NCI-H1105 (cell line): ENCODE data around the gene LINGO4.
"Not testable (repeated sequence)": the region's sequence is repeated elsewhere in the genome, so short reads cannot be mapped to it uniquely, and the experiment has no call there.

Experiments used
- DNase-seq: peaks from one replicate; lab custom pipeline; 2025; lab: John Stamatoyannopoulos, UW

The LINGO4 gene

GRCh38 chr1:151782026-151782425 is 23.2 kb downstream of the LINGO4 start:
- not testable (repeated sequence) for DNase-seq

GRCh38 chr1:151780736-151781135 is 24.5 kb downstream of the LINGO4 start:
- not testable (repeated sequence) for DNase-seq

GRCh38 chr1:151779852-151780251 is 25.4 kb downstream of the LINGO4 start:
- no peak for DNase-seq

DNA sequence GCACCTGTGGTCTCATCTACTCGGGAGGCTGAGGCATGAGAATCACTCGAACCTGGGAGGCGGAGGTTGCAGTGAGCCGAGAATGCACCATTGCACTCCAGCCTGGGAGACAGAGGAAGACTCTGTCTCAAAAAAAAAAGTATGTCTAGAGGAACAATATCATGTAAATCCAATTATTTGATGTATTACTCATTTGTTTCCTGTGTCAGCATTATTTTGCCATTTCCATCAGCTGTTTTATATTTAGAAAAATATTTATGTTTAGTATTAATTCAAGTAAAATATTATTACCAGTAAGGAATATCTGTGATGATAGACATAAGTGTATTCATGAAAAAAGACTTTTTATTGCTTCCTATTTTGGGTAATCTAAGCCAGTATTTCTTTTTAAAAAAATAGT is 27.9 kb downstream of the LINGO4 start:
- DNase-seq: no peak

GRCh38 chr1:151776665-151777062 is 28.6 kb downstream of the LINGO4 start:
- DNase-seq: no peak

DNA sequence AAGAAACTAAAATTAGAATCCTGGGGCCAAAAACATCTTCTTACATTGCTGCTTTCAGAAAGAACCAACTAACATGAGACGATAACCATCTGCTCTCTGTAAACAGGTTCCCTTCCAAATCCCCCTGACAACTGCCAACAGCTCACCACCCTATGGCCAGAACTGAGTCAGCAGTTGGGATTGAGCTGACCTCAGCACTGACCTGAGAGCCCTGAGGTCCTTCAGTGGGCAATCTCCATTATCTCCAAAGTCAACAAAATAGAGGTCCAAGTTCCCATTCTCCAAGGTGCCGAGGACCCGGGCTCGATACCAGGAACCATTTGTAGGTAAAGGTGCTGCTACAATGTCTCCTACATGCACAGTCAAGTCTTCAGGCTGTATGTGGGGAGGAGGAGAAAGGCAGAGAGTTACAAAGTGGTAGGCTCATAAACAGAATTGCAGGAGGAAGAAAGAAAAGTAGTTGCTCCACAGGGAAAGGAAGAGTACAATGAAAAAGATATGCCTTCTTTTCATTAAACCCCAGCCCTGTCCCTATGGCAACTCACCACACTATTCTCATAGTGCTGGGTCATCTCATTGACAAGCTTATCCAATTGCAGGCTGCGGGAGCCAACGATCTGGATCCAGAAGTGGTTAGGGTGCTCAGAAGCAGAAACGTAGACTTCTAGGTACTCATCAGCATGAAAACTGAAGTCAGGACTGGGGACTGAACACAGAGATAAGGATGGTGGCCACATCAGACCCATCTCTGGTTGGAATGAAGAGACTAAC is 29.1 kb downstream of the LINGO4 start:
- no peak for DNase-seq

GRCh38 chr1:151774256-151774922 is 30.8 kb downstream of the LINGO4 start:
- DNase-seq: no peak

DNA sequence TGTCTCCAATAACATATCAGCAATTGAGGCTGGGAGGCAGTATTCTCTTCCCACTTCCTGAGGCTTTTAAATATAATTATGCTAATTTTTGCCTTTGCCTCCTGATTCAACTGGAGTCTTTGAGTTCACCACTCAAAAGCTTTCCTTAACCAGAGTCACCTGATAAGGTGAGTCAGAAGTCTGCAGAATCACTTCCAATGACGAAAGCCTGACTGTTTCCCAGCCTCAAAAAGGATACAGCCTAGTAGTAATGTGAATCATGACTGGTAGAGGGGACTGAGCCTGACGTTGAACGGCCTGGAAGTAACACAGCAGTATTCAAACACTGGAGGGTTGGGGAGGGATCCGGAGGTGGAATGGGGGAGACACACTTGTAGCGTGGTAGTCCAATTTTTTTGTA is 31.5 kb downstream of the LINGO4 start:
- no peak for DNase-seq

DNA sequence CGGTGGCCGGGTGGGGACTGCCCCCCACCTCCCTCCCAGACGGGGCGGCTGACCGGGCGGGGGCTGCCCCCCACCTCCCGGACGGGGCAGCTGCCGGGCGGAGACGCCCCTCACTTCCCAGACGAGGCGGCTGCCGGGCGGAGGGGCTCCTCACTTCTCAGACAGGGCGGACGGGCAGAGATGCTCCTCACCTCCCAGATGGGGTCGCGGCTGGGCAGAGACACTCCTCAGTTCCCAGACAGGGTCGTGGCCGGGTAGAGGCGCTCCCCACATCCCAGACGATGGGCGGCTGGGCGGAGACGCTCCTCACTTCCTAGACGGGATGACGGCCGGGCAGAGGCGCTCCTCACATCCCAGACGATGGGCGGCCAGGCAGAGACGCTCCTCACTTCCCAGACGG is 35.9 kb downstream of the LINGO4 start:
- not testable (repeated sequence) for DNase-seq

- DNase-seq: not testable (repeated sequence)
Measured at GRCh38 chr1:151768351-151769066, 36.7 kb downstream of the LINGO4 start.

- DNase-seq: no peak
Measured at GRCh38 chr1:151763990-151764389, 41.2 kb downstream of the LINGO4 start.

DNA sequence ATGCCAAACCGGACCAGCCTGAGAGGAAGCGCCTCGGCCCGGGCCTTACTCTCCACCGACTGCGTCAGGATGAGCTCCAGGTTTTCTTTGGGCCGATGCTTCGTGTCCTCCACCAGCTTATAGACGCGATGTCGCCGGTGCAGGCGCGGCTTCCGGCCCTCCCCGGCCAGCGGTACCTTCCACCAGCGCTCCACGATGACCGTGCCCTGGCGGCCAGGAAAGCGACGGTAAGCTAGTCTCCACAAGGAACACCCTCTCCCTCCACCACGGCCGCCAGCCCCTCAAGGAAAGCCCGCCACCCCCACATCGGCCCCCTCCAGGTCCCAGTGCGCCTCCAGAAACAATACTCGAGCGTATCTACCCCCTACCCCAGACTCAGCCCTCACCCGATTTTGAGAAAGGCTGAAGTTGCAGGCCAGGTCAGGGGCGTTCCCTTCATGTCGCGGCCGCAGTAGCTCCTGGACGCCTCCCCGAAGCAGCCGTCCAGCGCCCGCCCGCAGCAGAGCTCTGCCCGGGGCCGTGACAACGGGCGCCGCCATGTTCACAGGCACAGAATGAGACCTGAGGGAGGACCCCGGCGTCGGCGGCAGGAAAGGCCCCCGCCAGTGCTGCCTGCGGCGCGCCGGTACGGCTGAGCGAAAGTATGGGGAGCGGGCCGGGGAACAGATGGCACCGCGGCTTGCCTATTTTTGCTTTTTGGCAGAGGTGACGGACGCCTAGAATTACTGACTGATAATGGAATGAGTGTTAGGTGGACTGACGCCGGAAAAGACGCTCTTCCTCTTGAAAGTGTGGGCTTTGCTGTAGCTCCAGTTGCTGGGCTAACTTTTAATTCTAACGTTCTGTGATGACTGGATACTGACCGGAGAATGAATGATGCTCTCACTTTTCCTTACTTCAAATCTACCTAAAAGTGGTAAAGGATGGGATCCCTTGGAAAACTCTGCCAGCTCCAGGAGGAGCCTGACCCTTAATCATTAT is 42.0 kb downstream of the LINGO4 start, which contains the start of gene MRPL9:
TSS of gene MRPL9 (minus strand) at position 556 of the 981 bp plus-strand sequence. CDS start at position 539, 17 bp downstream.
- peak; percentile 77 for DNase-seq

DNA sequence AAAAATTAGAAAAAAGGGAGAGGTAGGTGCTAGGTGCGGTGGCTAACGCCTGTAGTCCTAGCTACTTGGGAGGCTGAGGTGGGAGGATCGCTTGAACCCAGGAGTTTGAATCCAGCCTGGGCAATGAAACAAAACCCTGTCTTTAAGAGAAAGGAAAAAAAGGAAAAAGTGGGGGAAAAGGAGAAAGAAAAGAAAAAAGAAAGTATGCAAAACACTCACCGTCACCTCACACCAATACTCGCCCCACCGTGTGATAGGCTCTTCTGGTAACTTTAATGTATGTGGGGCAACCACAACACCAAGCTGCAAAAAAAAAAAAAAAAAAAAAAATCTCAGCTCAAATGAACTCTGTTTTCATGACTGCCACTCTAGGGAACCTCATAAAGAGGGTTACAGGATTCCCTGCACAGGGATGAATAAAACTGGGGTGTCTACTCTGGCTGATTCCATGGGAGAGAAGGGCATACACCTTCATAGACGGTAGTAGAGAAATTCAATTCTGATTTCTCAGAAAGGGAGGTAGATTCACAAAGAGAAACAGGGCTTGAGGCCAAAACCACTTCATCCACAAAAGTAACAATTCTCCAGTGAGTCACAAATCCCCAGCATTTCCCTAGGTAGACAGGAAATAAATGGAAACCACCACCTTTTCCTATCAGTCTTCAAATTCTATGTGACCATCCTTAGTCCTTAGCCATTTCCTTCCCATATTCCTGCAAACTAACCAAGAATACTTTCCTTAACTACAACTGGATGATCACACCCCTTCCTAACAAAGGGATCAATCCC is 44.4 kb downstream of the LINGO4 start:
- DNase-seq: no peak

DNA sequence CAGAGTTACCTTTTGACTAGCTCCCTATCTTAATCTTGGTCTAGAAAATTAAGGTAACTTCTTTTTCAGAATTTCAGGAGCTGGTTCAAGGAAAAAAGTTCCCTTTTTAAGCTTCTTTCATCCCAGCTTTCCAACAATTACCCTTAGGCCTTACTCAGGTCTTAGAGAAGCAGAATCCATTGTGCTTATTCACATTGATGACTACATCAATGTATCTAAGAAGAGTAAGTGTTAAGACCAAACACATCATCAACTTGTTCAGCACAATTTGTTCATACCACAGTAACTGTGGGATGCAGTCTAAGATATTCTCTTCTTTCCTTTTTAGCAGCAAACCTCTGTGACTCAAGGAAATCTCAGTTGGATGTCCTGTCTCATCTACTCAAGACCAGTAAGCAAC is 46.0 kb downstream of the LINGO4 start:
- no peak for DNase-seq

- DNase-seq: no peak
Measured at GRCh38 chr1:151756291-151756690, 48.9 kb downstream of the LINGO4 start.
